ENCODE measurements around the gene CRTC3. TPM values are rescaled to one million over a fixed set of nuclear protein-coding genes. Genes with fewer than 3 reads are reported as not detected.

The CRTC3 gene
- total and polyA plus RNA-seq, 11 donors, result 12.0 to 42.2 (median 24.0) TPM

DNA sequence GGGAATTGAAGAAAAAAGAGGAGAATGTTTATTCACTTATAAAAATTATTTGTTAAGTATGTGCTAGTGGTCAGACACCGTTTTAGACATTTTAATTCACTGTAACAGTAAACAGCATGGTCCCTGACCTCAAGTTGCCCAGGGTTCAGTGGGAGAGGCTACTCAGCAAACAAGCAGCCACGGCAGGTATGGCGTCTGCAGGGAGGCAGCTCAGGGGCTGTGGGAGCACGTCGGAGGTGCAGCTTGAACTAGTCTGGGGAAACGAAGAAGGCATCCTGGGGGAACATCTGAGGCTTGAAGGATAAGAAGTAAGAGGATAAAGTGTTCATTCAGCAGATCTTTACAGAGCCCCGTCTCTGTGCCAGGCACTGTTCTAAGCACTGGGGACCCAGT, 66.0 kb downstream of the CRTC3 start:
- Histone ChIP-seq H3K4me3 (no peak overlapping the region), H3K27me3 (no peaks in the 10 kb centered on the region), H3K9me3 (no peaks in the 10 kb centered on the region), H3K4me1 (peaks cover 8 to 81% (median 38%) of the 10 kb centered on the region in 12 donors), H3K36me3 (peaks cover 0 to 35% (median 10%) of the 10 kb centered on the region in 9 donors), H3K27ac (peak overlapping the region in 1 of 12 donors; percentile 8)
- WGBS, 4 donors, result 78 to 87% (median 80%) methylated on average over 7 of the region's 7 CpGs
- no peak for TF ChIP-seq POLR2A (IDR thresholded peaks at IDR 0.05)
- TF ChIP-seq, protein P1, sequence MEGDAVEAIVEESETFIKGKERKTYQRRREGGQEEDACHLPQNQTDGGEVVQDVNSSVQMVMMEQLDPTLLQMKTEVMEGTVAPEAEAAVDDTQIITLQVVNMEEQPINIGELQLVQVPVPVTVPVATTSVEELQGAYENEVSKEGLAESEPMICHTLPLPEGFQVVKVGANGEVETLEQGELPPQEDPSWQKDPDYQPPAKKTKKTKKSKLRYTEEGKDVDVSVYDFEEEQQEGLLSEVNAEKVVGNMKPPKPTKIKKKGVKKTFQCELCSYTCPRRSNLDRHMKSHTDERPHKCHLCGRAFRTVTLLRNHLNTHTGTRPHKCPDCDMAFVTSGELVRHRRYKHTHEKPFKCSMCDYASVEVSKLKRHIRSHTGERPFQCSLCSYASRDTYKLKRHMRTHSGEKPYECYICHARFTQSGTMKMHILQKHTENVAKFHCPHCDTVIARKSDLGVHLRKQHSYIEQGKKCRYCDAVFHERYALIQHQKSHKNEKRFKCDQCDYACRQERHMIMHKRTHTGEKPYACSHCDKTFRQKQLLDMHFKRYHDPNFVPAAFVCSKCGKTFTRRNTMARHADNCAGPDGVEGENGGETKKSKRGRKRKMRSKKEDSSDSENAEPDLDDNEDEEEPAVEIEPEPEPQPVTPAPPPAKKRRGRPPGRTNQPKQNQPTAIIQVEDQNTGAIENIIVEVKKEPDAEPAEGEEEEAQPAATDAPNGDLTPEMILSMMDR (IDR thresholded peaks at IDR 0.05), result no peak
- intact Hi-C loops (cut with DNase I), result loop anchor here in 9 of 10 donors (2.0 to 10.0 kb wide), 6 partner anchors 33 to 271 kb away; partner anchors contain the start of gene CRTC3 (in 1 of the 9)
- DNase-seq (no peak), ATAC-seq (no peak)

DNA sequence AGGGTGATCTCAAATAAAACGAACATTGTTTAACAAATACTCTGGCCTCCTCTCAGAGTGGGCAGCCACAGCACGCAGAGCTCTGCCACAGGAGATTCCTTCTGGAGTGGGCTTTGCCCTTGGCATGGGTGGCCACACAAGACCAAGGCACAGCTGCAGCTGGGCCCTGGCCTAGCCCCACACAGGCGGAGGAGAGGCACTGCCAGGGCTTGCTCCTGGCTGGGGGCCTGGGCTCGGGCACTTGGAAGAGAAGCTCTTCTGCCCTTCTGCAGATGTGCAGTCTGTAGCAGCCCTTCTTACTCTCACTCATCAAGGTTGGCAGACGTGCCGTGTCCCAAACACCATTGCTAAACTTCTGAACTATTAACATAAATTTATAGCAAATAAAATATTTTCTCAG, 67.2 kb downstream of the CRTC3 start:
- ATAC-seq, result peak in 3 of 4 donors; percentile 22 to 45 (median 33)
- Histone ChIP-seq H3K4me1 (peaks cover 8 to 70% (median 36%) of the 10 kb centered on the region in 12 donors), H3K4me3 (no peak overlapping the region), H3K27ac (peak overlapping the region in 9 of 12 donors; percentile 8 to 87 (median 57)), H3K9me3 (no peaks in the 10 kb centered on the region), H3K27me3 (no peaks in the 10 kb centered on the region), H3K36me3 (peaks cover 0 to 46% (median 22%) of the 10 kb centered on the region in 9 donors)
- DNase-seq, result peak in 1 of 5 donors; percentile 59
- WGBS, 4 donors, result 53 to 68% (median 64%) methylated on average over 6 of the region's 6 CpGs
- TF ChIP-seq, protein P1 (IDR thresholded peaks at IDR 0.05), result no peak
- no peak for TF ChIP-seq POLR2A (IDR thresholded peaks at IDR 0.05)
- intact Hi-C loops (cut with DNase I), result loop anchor here in 9 of 10 donors (2.0 to 10.0 kb wide), 6 partner anchors 35 to 272 kb away; partner anchors contain the start of gene CRTC3 (in 1 of the 9)

DNA sequence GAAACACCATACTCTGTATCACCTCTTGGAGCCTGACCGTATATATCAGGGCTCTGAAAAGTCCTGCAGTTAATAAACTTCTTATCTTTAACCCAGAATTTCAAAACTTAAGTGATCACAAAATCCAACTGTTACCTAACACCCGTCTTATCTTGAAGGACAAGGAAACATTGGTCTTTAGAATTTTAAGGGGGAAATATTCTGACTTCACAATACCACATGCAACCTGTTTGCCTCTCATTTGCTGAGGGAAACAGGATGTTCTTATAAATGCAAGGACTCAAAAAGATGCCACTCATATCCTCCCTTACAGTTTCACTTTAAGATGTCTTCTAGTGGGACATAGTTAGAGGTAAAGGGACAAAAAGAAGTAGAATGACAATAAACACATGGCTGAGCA, 67.9 kb downstream of the CRTC3 start:
- H3K9me3 ChIP-seq, result no peaks in the 10 kb centered on the region
- H3K4me3 ChIP-seq, result no peak overlapping the region
- no peaks in the 10 kb centered on the region for H3K27me3 ChIP-seq
- ATAC-seq (no peak), DNase-seq (no peak)
- peaks cover 8 to 64% (median 35%) of the 10 kb centered on the region in 12 donors for H3K4me1 ChIP-seq
- H3K36me3 ChIP-seq, result peaks cover 0 to 52% (median 23%) of the 10 kb centered on the region in 9 donors
- 70 to 82% (median 77%) methylated on average over 2 of the region's 2 CpGs for WGBS, 4 donors
- H3K27ac ChIP-seq, result peak overlapping the region; percentile 25 to 87 (median 66)
- intact Hi-C loops (cut with DNase I), result loop anchor here in 9 of 10 donors (2.0 to 10.0 kb wide), 6 partner anchors 35 to 273 kb away; partner anchors contain the start of gene CRTC3 (in 1 of the 9)
- TF ChIP-seq, protein P1 (IDR thresholded peaks at IDR 0.05), result no peak
- TF ChIP-seq POLR2A (IDR thresholded peaks at IDR 0.05), result no peak

DNA sequence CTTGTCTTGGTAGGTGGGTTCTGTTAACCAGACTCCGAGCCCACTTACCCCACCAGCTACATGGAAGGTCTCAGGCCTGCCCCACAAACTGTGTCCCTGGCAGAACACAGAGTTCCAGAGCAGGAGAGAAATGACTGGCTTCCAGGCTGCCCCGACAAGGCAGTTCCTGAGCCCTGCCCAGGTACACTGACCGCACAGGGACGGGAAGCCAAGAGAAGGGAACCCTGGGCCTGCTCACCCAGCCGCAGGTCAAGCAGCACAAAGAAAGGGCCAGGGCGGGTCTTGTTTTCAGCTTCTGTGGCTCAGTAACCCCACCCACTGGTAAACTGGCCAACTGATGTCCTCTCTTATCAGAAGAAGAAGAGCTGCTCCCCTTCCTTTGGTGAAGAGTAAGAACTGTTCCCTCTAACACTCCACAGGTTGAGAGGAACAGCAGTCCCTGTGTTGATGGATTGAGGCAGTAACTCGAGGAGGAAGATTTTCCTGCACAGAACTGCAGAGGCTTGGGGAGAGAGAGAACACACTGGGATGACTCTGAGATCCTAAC, 68.4 kb downstream of the CRTC3 start:
- no peak overlapping the region for H3K4me3 ChIP-seq
- H3K27me3 ChIP-seq, result no peaks in the 10 kb centered on the region
- H3K9me3 ChIP-seq, result no peaks in the 10 kb centered on the region
- intact Hi-C loops (cut with DNase I), result loop anchor here in 8 of 10 donors (5.0 to 10.0 kb wide), 5 partner anchors 36 to 273 kb away; partner anchors contain the start of gene CRTC3 (in 1 of the 8)
- TF ChIP-seq, protein P1 (IDR thresholded peaks at IDR 0.05), result peak in 7 of 12 donors; percentile 12 to 47 (median 22)
- TF ChIP-seq POLR2A (IDR thresholded peaks at IDR 0.05), result no peak
- peaks cover 8 to 59% (median 35%) of the 10 kb centered on the region in 12 donors for H3K4me1 ChIP-seq
- peak overlapping the region; percentile 25 to 87 (median 66) for H3K27ac ChIP-seq
- DNase-seq (peak in 4 of 5 donors; percentile 56 to 72 (median 64)), ATAC-seq (peak; percentile 72 to 78 (median 76))
- 36 to 53% (median 50%) methylated on average over 7 of the region's 7 CpGs for WGBS, 4 donors
- H3K36me3 ChIP-seq, result peaks cover 0 to 56% (median 27%) of the 10 kb centered on the region in 9 donors
